HepG2 (cell line): ENCODE measurements around the gene PAM16. TPM values are rescaled to one million over a fixed set of nuclear protein-coding genes. Genes with fewer than 3 reads are reported as not detected.
A peak's percentile ranks its signal among the peaks of the same experiment; 100 is the strongest.

ENCODE experiments used
- ATAC-seq: fragments of 200-7000 bp; cut with Tn5 transposase; 3 replicates; pipeline ENCODE4 v1.9.1; 2020; ENCODE audit warnings: mild to moderate bottlenecking, moderate library complexity
- BruUV-seq: library from RNA; stranded (reverse); fragments of 400-500 nt; replicated peaks from 2 replicates; lab custom pipeline; 2021; lab: Mats Ljungman, UMichigan
- CTCF ChIA-PET: fragments of 300-600 bp; formaldehyde crosslinking; extraction: SDS; loops from one replicate; lab custom pipeline; 2021; ENCODE audit warnings: low total read pairs, inconsistent platforms, low intra/inter-chr PET ratio; lab: Yijun Ruan, JAX
- POLR2A ChIA-PET: fragments of 350-600 bp; sonication (Branson Sonifier 250); formaldehyde crosslinking; loops from one replicate; lab custom pipeline; 2020; ENCODE audit warnings: antibody characterized with exemption, inconsistent platforms; lab: Yijun Ruan, JAX
- DNase-seq: peaks from one replicate; pipeline ENCODE4 v3.0.0-alpha.2; 2015; ENCODE audit warnings: low spot score
- FAIRE-seq: peaks from 3 replicates; lab custom pipeline; 2011; peaks lifted over from hg19 to GRCh38; lab: Jason Lieb, UNC
- H2AFZ ChIP-seq: one replicate; pipeline ENCODE4 v1.6.1; 2011; ENCODE audit warnings: low read length, inconsistent platforms
- H3K27ac ChIP-seq: fragments of 300-600 bp; 3 replicates; pipeline ENCODE4 v1.8.0; 2011; ENCODE audit warnings: mixed run types, mild to moderate bottlenecking, mixed read lengths, low read length, inconsistent platforms; ENCODE audit not compliant: insufficient read depth; ENCODE audit errors: extremely low read length
- H3K27me3 ChIP-seq, 2 experiments: fragments of 200-600 bp in 1 of 2; 2 replicates in 1 of 2; 3 replicates in 1 of 2; pipeline versions ENCODE4 v1.6.0 to v1.8.0; 2011; ENCODE audit warnings: low read length in 2 of 2, mild to moderate bottlenecking in 2 of 2, moderate library complexity in 2 of 2, inconsistent platforms in 1 of 2; ENCODE audit not compliant: insufficient read depth in 2 of 2, control insufficient read depth in 1 of 2
- H3K36me3 ChIP-seq, 2 experiments: fragments of 200-600 bp in 1 of 2; replicated peaks in 1 of 2; 2 replicates in 1 of 2; 3 replicates in 1 of 2; pipeline versions ENCODE4 v1.5.1 to v1.8.0; 2011; ENCODE audit warnings: low read length in 2 of 2, inconsistent platforms in 1 of 2; ENCODE audit not compliant: insufficient read depth in 2 of 2, control insufficient read depth in 1 of 2
- H3K4me1 ChIP-seq: 2 replicates; pipeline ENCODE4 v1.5.1; 2012; ENCODE audit warnings: low read length, inconsistent platforms; ENCODE audit not compliant: insufficient read depth
- H3K4me2 ChIP-seq: 2 replicates; pipeline ENCODE4 v1.6.0; 2011; ENCODE audit warnings: low read depth, low read length, inconsistent platforms
- H3K4me3 ChIP-seq, 3 experiments: fragments of 200-600 bp in 1 of 3; sonication (generic), shearing (Covaris generic) in 1 of 3; replicated peaks in 1 of 3; 2 replicates each; pipeline ENCODE4 v1.5.1; 2011 to 2016; ENCODE audit warnings: low read length in 3 of 3, inconsistent platforms in 2 of 3, low read depth in 2 of 3, mild to moderate bottlenecking in 2 of 3, control low read depth in 1 of 3, mixed read lengths in 1 of 3; ENCODE audit not compliant: insufficient read depth in 1 of 3
- H3K79me2 ChIP-seq: one replicate; pipeline ENCODE4 v1.6.1; 2011; ENCODE audit warnings: low read length, inconsistent platforms; ENCODE audit not compliant: insufficient read depth
- H3K9ac ChIP-seq: 2 replicates; pipeline ENCODE4 v1.6.0; 2011; ENCODE audit warnings: mild to moderate bottlenecking, low read depth, low read length, inconsistent platforms; ENCODE audit not compliant: insufficient read depth
- H3K9me3 ChIP-seq: 2 replicates; pipeline ENCODE4 v1.5.1; 2012; ENCODE audit warnings: mild to moderate bottlenecking, low read length
- H4K20me1 ChIP-seq: 2 replicates; pipeline ENCODE4 v1.6.0; 2011; ENCODE audit warnings: inconsistent platforms, mild to moderate bottlenecking, low read length, moderate library complexity; ENCODE audit not compliant: insufficient read depth
- CHD2 ChIP-seq: IDR thresholded peaks from 2 replicates; pipeline ENCODE4 v1.6.1; 2011; ENCODE audit warnings: low read depth, low read length, improper control_type of control experiment
- ESRRA ChIP-seq: sonication (generic); formaldehyde crosslinking; IDR thresholded peaks from 2 replicates; pipeline ENCODE4 v1.5.1; 2020; ENCODE audit warnings: mild to moderate bottlenecking, low read depth, missing genetic modification reagents
- HMGXB4 ChIP-seq, 2 experiments: sonication (generic) in 1 of 2; formaldehyde crosslinking in 1 of 2; IDR thresholded peaks; 2 replicates each; pipeline versions ENCODE4 v1.4.0 to v1.6.1; 2018 to 2020; ENCODE audit warnings: missing genetic modification reagents in 2 of 2, borderline replicate concordance in 1 of 2, low read depth in 1 of 2, mild to moderate bottlenecking in 1 of 2, missing biosample characterization in 1 of 2
- MEIS1 ChIP-seq: sonication (generic); formaldehyde crosslinking; IDR thresholded peaks from 2 replicates; pipeline ENCODE4 v1.9.0; 2021; ENCODE audit warnings: mild to moderate bottlenecking, missing genetic modification reagents, moderate library complexity, borderline replicate concordance
- MYC ChIP-seq: sonication (generic); formaldehyde crosslinking; IDR thresholded peaks from 2 replicates; pipeline ENCODE4 v1.9.0; 2021; ENCODE audit warnings: missing genetic modification reagents, borderline replicate concordance
- NR2F1 ChIP-seq, 2 experiments: fragments of 450-650 bp in 1 of 2; formaldehyde crosslinking in 1 of 2; IDR thresholded peaks; 2 replicates each; pipeline versions ENCODE4 v1.5.0 to v1.6.1; 2016 to 2020; ENCODE audit warnings: mild to moderate bottlenecking in 1 of 2, missing compliant biosample characterization in 1 of 2, missing genetic modification reagents in 1 of 2, moderate library complexity in 1 of 2
- SALL1 ChIP-seq: sonication (generic); formaldehyde crosslinking; IDR thresholded peaks from 2 replicates; pipeline ENCODE4 v1.8.0; 2022; ENCODE audit warnings: mild to moderate bottlenecking, missing genetic modification reagents
- SNAI1 ChIP-seq: sonication (generic); formaldehyde crosslinking; IDR thresholded peaks from 2 replicates; pipeline ENCODE4 v1.5.0; 2020; ENCODE audit warnings: mild to moderate bottlenecking, missing genetic modification reagents, borderline replicate concordance
- TEAD3 ChIP-seq: optimal IDR thresholded peaks from 2 replicates; pipeline ENCODE3; 2016; ENCODE audit warnings: borderline replicate concordance
- TMF1 ChIP-seq: sonication (generic); formaldehyde crosslinking; IDR thresholded peaks from 2 replicates; pipeline ENCODE4 v1.8.1; 2022; ENCODE audit warnings: low read depth, missing genetic modification reagents
- YEATS4 ChIP-seq: sonication (generic); formaldehyde crosslinking; IDR thresholded peaks from 2 replicates; pipeline ENCODE4 v1.4.0; 2020; ENCODE audit warnings: missing genetic modification reagents, borderline replicate concordance
- ZNF34 ChIP-seq: sonication (generic); formaldehyde crosslinking; IDR thresholded peaks from 2 replicates; pipeline ENCODE4 v1.4.0; 2020; ENCODE audit warnings: mild to moderate bottlenecking, missing genetic modification reagents, borderline replicate concordance
- ZNF704 ChIP-seq: sonication (generic); formaldehyde crosslinking; IDR thresholded peaks from 2 replicates; pipeline ENCODE4 v1.8.1; 2023; ENCODE audit warnings: mild to moderate bottlenecking, inconsistent platforms, moderate library complexity, missing genetic modification reagents, borderline replicate concordance
- ZNF768 ChIP-seq: sonication (generic); formaldehyde crosslinking; IDR thresholded peaks from 2 replicates; pipeline ENCODE4 v1.4.0; 2020; ENCODE audit warnings: missing genetic modification reagents
- ZNF788 ChIP-seq: sonication (generic); formaldehyde crosslinking; IDR thresholded peaks from 2 replicates; pipeline ENCODE4 v1.5.0; 2020; ENCODE audit warnings: mild to moderate bottlenecking, missing genetic modification reagents, borderline replicate concordance
- WGBS: methylation state at CpG from one replicate; pipeline ENCODE4 v1.1.6; 2017; ENCODE audit warnings: low lambda C conversion rate; 5-methylcytosine and 5-hydroxymethylcytosine counted together
- in situ Hi-C: cut with HindIII; loops from 2 replicates; pipeline ENCODE4 v1.10.0; 2017; ENCODE audit warnings: low pct_unique_long_range_greater_than_20kb; ENCODE audit not compliant: extremely low pct_ligation_motif_present
- intact Hi-C: fragments of 100-400 bp; cut with micrococcal nuclease; formaldehyde crosslinking; loops from one replicate; pipeline ENCODE4 v1.10.0; 2022; ENCODE audit not compliant: unreplicated experiment
- polyA plus RNA-seq, 8 experiments: library from polyadenylated mRNA; depleted of rRNA in 3 of 8; stranded (reverse) in 7 of 8; unstranded in 1 of 8; fragments of >200 nt; fragmentation: Illumina TruSeq in 4 of 8; extraction: Trizol in 4 of 8; gene quantifications; 2 replicates each; pipeline versions ENCODE4 v1.2.1 to v1.2.3, GENCODE V29; 2011 to 2016; ENCODE audit warnings: low read depth in 4 of 8, missing spikeins in 1 of 8, mixed read lengths in 1 of 8; ENCODE audit not compliant: insufficient read depth in 1 of 8
- total RNA-seq, 5 experiments: library from RNA; depleted of rRNA; stranded (reverse); fragments of >200 nt; fragmentation: Illumina TruSeq; extraction: Trizol; gene quantifications; 2 replicates each; pipeline ENCODE4 v1.2.3, GENCODE V29; 2016; ENCODE audit warnings: low read depth in 1 of 5
- TF ChIP-seq, protein P1 (sequence below): sonication (generic); formaldehyde crosslinking; IDR thresholded peaks from 2 replicates; pipeline ENCODE4 v1.4.0; 2020; ENCODE audit warnings: missing genetic modification reagents

The PAM16 gene
- total and polyA plus RNA-seq, 2 of the 13 experiments (the other 11 are each of a cell fraction or from before 2014, with no cell fraction given): 51.5 to 51.8 TPM

DNA sequence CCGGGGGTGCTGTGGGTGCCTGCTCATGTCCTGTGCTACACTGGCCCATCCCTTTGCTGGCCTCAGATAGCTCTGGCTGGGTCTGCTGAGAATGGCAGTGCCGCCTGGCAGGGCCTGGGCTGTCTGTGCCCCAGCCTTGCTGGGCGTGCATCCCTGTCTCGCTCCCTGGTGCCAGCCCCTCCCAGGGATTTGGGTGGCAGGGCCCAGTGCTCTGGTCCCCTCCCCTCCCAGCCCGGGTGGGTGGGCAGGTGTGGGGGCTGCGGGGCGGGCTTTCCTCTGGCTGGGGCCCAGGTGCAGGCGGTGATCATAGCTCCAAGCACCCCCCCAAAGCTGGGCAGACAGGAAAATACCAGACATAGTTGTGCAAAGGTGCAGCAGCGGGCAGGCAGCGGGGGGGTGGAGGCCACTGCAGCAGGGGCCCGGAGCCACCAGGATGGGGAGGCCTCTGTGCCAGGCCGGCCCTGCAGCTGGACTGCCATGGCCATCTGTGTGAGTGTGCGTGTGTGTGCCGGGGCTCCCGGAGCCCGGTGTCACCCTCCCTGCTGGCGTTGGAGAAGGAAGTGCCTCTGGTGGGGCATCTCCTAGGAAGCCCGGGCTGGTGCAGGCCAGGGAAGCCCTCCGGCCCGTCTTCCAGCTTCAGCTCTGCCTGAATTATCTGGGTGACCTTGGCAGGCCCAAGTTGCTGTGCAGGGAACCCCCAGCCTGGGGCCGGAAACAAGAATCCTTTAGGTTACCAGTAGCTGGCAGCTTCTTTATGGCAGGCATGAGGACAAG lies 27.9 kb downstream of the PAM16 start:
- Histone ChIP-seq H2AFZ (no peak overlapping the region), H3K4me2 (peak overlapping the region; percentile 95), H3K4me1 (peaks cover 75% of the 10 kb centered on the region), H3K4me3 (peak overlapping the region; percentile 42 to 70 (median 51); a peak in 5 of 6 replicates), H3K9ac (peak overlapping the region; percentile 66; the same call in 1 of the 2 replicates), H4K20me1 (no peaks in the 10 kb centered on the region), H3K79me2 (no peaks in the 10 kb centered on the region), H3K9me3 (no peaks in the 10 kb centered on the region), H3K27ac (no peak overlapping the region), H3K36me3 (no peaks in the 10 kb centered on the region), H3K27me3 (peaks cover 0 to 38% of the 10 kb centered on the region in 2 experiments; a peak in 2 of 5 replicates)
- ChIA-PET CTCF (no interaction called here), POLR2A (interaction anchor here (1.0 to 2.5 kb wide), 7 partner anchors 9 to 69 kb away, joined by 3 to 11 read pairs (median 6); partner anchors contain the start of gene TFAP4)
- in situ Hi-C loops (loop anchor here (5.0 to 10.0 kb wide), 2 partner anchors 48 to 116 kb away; partner anchors contain the start of gene TFAP4), intact Hi-C loops (no loop called here)
- peak; percentile 22 for ATAC-seq
- no CpG with 5 or more reads among the region's 21 CpGs for WGBS
- BruUV-seq: no TSS peak
- no peak for FAIRE-seq
- DNase-seq: no peak
- 0 out of 2 replicates have a peak, but pooled peaks have one; percentile 75 for TF ChIP-seq ZNF704
- no peak for TF ChIP-seq TMF1 (CRISPR knock-in tag)
- 0 out of 2 replicates have a peak, but pooled peaks have one; percentile 46 for TF ChIP-seq MEIS1 (CRISPR knock-in tag)
- TF ChIP-seq ESRRA: no peak
- TF ChIP-seq ZNF768: no peak
- TF ChIP-seq YEATS4: peak; percentile 26; the same call in 1 of the 2 replicates
- peak; percentile 10; the same call in 1 of the 2 replicates for TF ChIP-seq ZNF788 (CRISPR knock-in tag)
- 0 out of 2 replicates have a peak, but pooled peaks have one; percentile 6 for TF ChIP-seq SALL1 (CRISPR knock-in tag)
- TF ChIP-seq, protein P1, sequence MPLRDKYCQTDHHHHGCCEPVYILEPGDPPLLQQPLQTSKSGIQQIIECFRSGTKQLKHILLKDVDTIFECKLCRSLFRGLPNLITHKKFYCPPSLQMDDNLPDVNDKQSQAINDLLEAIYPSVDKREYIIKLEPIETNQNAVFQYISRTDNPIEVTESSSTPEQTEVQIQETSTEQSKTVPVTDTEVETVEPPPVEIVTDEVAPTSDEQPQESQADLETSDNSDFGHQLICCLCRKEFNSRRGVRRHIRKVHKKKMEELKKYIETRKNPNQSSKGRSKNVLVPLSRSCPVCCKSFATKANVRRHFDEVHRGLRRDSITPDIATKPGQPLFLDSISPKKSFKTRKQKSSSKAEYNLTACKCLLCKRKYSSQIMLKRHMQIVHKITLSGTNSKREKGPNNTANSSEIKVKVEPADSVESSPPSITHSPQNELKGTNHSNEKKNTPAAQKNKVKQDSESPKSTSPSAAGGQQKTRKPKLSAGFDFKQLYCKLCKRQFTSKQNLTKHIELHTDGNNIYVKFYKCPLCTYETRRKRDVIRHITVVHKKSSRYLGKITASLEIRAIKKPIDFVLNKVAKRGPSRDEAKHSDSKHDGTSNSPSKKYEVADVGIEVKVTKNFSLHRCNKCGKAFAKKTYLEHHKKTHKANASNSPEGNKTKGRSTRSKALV: 0 out of 2 replicates have a peak, but pooled peaks have one; percentile 17
- TF ChIP-seq SNAI1 (CRISPR knock-in tag): no peak
- no peak for TF ChIP-seq CHD2
- peak; percentile 81 for TF ChIP-seq TEAD3 (CRISPR knock-in tag)
- 0 out of 4 replicates have a peak, but pooled peaks of 1 of the 2 experiments have one; percentile 23 for TF ChIP-seq HMGXB4 (CRISPR knock-in tag; IDR thresholded peaks at IDR 0.05; ENCODE audit: borderline replicate concordance in 1 of 2, low read depth in 1 of 2)
- TF ChIP-seq NR2F1 (CRISPR knock-in tag; IDR thresholded peaks at IDR 0.05): no peak
- TF ChIP-seq MYC (CRISPR knock-in tag): 0 out of 2 replicates have a peak, but pooled peaks have one; percentile 13
- 0 out of 2 replicates have a peak, but pooled peaks have one; percentile 37 for TF ChIP-seq ZNF34 (CRISPR knock-in tag)
